ENCODE data around the gene LRRC28. TPM values are rescaled to one million over a fixed set of nuclear protein-coding genes. Genes with fewer than 3 reads are reported as not detected.

LRRC28 gene
- total and polyA plus RNA-seq, 10 of the 15 experiments (the other 5 are each of a cell fraction or from before 2014, with no cell fraction given), result 21.3 to 54.9 (median 27.7) TPM

GRCh38 chr15:99385865-99386264, 134.6 kb downstream of the LRRC28 start:
- WGBS (ENCODE audit: insufficient coverage, insufficient replicate concordance, low lambda C conversion rate, missing lambda C conversion rate), result 98% methylated on average over 3 of the region's 3 CpGs
- no TSS peak for BruUV-seq (replicated peaks)
- CTCF ChIA-PET, result interaction anchor here (1.2 to 3.3 kb wide), 2 partner anchors 98 to 319 kb away, joined by 3 to 11 read pairs; no protein-coding TSS in a partner anchor
- Histone ChIP-seq H3K9ac (ENCODE audit: control insufficient read depth, insufficient read depth, low read length) (no peak overlapping the region), H3K36me3 (ENCODE audit: control insufficient read depth in 2 of 2, insufficient read depth in 2 of 2, low read length in 1 of 2) (no peaks in the 10 kb centered on the region; a peak in 1 of 4 replicates), H3K27me3 (replicated peaks in 1 of 2; ENCODE audit: control insufficient read depth in 2 of 2, insufficient read depth in 2 of 2, low read length in 1 of 2) (no peaks in the 10 kb centered on the region), H3K4me3 (no peak overlapping the region), H4K20me1 (ENCODE audit: control insufficient read depth, insufficient read depth) (no peaks in the 10 kb centered on the region), H3K27ac (ENCODE audit: control insufficient read depth, insufficient read depth) (no peak overlapping the region), H3K4me1 (ENCODE audit: control insufficient read depth, insufficient read depth, low read length) (no peaks in the 10 kb centered on the region), H2AFZ (ENCODE audit: control insufficient read depth, low read depth, low read length) (no peak overlapping the region), H3K79me2 (ENCODE audit: control insufficient read depth, insufficient read depth, low read length) (no peaks in the 10 kb centered on the region), H3K9me3 (replicated peaks; ENCODE audit: control insufficient read depth, insufficient read depth, low read length) (no peaks in the 10 kb centered on the region; the same call in 2 of the 3 replicates), H3K4me2 (ENCODE audit: control insufficient read depth, insufficient read depth) (no peak overlapping the region)
- SMC1A ChIA-PET (ENCODE audit: uncharacterized antibody, unreplicated experiment), result interaction anchor here (0.7 to 1.4 kb wide), 3 partner anchors 318 to 515 kb away, joined by 3 to 4 read pairs (median 3); no protein-coding TSS in a partner anchor
- intact Hi-C loops (cut with micrococcal nuclease; ENCODE audit: unreplicated experiment), result no loop called here
- POLR2A ChIA-PET, result no interaction called here
- in situ Hi-C loops (cut with MboI), result no loop called here
- FAIRE-seq (no peak), ATAC-seq (no peak), DNase-seq (ENCODE audit: low read depth, low spot score) (no peak)
- TF ChIP-seq, protein P1, sequence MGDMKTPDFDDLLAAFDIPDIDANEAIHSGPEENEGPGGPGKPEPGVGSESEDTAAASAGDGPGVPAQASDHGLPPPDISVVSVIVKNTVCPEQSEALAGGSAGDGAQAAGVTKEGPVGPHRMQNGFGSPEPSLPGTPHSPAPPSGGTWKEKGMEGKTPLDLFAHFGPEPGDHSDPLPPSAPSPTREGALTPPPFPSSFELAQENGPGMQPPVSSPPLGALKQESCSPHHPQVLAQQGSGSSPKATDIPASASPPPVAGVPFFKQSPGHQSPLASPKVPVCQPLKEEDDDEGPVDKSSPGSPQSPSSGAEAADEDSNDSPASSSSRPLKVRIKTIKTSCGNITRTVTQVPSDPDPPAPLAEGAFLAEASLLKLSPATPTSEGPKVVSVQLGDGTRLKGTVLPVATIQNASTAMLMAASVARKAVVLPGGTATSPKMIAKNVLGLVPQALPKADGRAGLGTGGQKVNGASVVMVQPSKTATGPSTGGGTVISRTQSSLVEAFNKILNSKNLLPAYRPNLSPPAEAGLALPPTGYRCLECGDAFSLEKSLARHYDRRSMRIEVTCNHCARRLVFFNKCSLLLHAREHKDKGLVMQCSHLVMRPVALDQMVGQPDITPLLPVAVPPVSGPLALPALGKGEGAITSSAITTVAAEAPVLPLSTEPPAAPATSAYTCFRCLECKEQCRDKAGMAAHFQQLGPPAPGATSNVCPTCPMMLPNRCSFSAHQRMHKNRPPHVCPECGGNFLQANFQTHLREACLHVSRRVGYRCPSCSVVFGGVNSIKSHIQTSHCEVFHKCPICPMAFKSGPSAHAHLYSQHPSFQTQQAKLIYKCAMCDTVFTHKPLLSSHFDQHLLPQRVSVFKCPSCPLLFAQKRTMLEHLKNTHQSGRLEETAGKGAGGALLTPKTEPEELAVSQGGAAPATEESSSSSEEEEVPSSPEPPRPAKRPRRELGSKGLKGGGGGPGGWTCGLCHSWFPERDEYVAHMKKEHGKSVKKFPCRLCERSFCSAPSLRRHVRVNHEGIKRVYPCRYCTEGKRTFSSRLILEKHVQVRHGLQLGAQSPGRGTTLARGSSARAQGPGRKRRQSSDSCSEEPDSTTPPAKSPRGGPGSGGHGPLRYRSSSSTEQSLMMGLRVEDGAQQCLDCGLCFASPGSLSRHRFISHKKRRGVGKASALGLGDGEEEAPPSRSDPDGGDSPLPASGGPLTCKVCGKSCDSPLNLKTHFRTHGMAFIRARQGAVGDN (IDR thresholded peaks at IDR 0.05), result no peak
- TF ChIP-seq, protein P2, sequence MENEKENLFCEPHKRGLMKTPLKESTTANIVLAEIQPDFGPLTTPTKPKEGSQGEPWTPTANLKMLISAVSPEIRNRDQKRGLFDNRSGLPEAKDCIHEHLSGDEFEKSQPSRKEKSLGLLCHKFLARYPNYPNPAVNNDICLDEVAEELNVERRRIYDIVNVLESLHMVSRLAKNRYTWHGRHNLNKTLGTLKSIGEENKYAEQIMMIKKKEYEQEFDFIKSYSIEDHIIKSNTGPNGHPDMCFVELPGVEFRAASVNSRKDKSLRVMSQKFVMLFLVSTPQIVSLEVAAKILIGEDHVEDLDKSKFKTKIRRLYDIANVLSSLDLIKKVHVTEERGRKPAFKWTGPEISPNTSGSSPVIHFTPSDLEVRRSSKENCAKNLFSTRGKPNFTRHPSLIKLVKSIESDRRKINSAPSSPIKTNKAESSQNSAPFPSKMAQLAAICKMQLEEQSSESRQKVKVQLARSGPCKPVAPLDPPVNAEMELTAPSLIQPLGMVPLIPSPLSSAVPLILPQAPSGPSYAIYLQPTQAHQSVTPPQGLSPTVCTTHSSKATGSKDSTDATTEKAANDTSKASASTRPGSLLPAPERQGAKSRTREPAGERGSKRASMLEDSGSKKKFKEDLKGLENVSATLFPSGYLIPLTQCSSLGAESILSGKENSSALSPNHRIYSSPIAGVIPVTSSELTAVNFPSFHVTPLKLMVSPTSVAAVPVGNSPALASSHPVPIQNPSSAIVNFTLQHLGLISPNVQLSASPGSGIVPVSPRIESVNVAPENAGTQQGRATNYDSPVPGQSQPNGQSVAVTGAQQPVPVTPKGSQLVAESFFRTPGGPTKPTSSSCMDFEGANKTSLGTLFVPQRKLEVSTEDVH (IDR thresholded peaks at IDR 0.05; ENCODE audit: low read depth, partially characterized antibody), result no peak
- TF ChIP-seq BCLAF1 (IDR thresholded peaks at IDR 0.05) (no peak), IKZF1 (conservative IDR thresholded peaks at IDR 0.05) (no peak), JUND (IDR thresholded peaks at IDR 0.05; ENCODE audit: low read depth, low read length) (no peak), JUNB (IDR thresholded peaks at IDR 0.05) (no peak), SMC3 (IDR thresholded peaks at IDR 0.05; ENCODE audit: borderline replicate concordance, low read length) (no peak), ZZZ3 (IDR thresholded peaks at IDR 0.05; ENCODE audit: control insufficient read depth, insufficient read length, low read depth) (no peak), ATF3 (IDR thresholded peaks at IDR 0.05; ENCODE audit: borderline replicate concordance, extremely low read depth, low read depth, low read length) (no peak), RUNX3 (IDR thresholded peaks at IDR 0.05; ENCODE audit: low read length) (no peak)
- RAD21 ChIA-PET (ENCODE audit: unreplicated experiment), result no interaction called here
